Measurements from ENCODE around the gene CPA2.

Gene CPA2

DNA sequence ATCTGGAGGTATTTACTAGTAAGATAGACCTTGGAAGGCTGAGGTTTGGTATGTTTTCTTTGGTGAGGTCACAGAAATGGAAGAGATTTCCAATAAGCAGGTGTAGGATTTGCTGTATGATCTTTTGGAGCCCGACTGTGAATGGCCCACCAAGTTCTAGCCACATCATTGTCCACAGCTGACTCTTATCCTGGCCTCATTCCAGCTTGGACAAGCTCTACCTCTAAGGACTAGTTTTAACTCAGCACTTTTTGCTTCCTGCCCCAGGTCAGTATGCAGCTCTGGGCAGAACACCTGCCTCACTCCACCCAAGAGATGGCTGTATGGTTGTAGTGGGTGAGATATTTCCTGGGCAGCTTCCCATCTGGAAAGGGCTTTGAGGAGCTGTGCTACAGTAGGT, 20.2 kb downstream of the CPA2 start:
- DNase-seq, result no peak

DNA sequence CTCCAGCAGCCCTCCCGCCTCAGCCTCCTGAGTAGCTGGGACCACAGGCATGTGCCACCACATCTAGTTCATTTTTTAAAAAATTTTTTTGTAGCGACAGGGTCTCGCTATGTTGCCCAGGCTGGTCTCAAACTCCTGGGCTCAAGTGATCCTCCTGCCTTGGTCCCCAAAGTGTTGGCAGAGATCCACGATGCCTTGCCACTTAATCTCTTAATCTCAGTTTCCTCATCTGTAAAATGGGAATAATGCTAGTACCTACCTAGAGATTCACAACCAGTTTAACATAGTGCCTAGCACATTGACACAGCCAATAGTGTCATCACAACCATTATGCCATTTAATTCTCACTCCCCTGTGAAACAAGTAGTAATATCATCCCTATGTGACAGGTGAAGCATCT, 21.5 kb downstream of the CPA2 start:
- DNase-seq, result no peak

DNA sequence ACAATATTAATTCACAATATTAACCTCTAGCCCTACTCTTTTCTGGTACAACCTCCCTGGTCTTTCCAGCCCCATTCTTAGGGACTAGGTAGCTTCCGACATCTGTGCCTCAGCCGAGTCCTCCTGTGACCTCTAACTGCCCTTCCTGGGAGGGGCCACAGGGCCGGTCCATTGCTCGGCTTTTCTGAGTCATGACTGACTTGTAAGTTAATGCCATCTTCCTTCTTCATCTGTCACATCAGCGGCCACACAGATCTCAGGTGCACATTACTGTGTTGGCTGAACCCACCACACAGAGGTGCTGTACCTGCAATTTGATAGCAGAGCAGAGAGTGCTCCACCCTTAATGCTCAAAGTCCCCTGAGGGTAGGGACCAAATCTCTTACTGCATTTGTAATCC, 22.2 kb downstream of the CPA2 start:
- DNase-seq, result no peak

DNA sequence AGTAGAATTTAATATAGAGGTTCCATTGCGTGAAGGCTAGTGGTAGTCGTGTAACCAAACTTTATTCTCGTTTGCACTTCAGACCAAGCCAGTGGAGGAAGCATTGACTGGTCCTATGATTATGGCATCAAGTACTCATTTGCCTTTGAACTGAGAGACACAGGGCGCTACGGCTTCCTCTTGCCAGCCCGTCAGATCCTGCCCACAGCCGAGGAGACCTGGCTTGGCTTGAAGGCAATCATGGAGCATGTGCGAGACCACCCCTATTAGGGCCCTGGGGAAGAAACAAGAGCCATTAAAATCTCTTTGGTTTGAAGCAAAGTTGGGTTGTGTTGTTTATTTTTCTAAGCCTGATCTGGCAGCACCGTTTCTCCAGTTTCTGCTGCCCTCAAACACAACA, 22.8 kb downstream of the CPA2 start:
- DNase-seq, result no peak

DNA sequence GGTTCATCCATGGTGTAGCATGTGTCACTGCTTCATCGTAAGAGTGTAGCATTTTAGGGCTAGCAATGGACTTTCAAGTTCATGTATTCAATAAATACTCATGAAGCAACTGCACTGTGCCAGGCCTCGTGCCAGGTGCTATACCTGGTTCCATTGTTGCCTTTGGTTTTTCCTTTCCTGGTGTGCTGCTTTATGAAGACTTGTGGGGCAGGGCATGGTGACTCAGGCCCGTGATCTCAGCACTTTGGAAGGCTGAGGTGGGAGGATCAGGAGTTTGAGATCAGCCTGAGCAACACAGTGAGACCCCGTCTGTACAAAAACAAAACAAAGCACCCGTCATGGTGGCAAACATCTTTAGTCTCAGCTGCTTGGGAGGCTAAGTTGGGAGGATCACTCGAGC, 24.1 kb downstream of the CPA2 start:
- no peak for DNase-seq

DNA sequence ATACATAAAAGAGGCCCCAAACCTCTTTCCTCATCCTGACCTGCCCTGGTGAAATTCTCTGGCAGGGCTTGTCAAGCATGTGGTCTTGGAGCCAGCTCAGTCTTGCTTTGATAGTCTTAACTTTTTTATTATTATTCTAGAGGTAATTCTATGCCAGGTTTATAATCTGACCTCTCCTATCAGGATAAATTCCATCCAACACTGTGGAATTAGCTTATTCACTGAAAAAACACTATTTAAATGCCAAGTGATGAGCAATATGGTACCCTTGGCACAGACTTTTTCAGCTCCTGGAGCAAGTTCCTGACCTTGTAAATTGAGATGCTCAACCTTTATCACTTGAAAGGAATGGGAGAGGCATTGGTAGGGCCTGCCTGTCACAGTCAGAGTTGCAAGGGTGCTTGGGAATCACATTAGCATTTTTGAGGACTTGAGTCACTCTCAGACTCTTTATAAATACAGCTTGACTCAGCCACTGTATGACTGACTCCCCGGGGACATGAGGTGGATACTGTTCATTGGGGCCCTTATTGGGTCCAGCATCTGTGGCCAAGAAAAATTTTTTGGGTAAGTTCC, 26.1 kb downstream of the CPA2 start, which contains the start of gene CPA4:
Gene CPA4 (plus strand): TSS at position 480 of the 576 bp plus-strand sequence. CDS start 20 bp downstream, at position 500.
- DNase-seq, result peak; percentile 20

DNA sequence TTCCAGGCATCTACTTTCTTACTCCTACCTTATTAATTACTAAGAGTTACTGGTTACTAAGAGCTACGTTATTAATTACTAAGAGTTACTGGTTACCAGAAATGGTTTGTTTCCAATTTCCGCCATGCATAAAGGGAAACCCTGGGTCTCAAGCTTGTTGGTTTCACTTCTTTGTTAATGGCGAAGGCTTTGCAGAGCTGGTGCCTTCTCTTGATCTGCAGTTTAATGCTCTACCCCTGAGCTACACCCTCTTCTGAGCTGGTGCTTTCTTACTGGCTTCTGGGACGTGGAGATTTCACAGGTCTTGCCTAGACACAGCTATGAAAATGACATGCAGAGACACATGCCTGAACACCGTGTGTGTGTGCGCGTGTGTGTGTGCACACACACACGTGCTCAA, 26.9 kb downstream of the CPA2 start:
- no peak for DNase-seq

DNA sequence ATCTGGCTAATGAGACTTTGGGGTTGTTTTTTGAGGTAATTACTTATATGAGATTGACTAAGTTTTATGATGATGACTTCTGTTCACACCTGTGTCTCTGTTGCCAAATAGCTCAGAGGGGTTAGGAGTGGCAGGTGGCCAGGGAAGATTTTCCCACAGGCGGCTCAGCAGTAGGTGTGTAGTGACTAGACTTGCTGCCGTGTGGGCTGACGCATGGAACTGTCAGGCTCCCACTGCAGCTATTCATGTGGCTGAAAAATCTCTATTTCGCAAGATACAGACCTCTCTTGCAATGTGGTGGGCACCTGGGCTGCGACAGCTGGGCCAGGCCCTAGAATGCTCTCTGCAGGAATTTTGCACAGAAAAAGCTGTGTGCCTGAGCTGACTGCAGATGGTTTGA, 27.7 kb downstream of the CPA2 start:
- no peak for DNase-seq

DNA sequence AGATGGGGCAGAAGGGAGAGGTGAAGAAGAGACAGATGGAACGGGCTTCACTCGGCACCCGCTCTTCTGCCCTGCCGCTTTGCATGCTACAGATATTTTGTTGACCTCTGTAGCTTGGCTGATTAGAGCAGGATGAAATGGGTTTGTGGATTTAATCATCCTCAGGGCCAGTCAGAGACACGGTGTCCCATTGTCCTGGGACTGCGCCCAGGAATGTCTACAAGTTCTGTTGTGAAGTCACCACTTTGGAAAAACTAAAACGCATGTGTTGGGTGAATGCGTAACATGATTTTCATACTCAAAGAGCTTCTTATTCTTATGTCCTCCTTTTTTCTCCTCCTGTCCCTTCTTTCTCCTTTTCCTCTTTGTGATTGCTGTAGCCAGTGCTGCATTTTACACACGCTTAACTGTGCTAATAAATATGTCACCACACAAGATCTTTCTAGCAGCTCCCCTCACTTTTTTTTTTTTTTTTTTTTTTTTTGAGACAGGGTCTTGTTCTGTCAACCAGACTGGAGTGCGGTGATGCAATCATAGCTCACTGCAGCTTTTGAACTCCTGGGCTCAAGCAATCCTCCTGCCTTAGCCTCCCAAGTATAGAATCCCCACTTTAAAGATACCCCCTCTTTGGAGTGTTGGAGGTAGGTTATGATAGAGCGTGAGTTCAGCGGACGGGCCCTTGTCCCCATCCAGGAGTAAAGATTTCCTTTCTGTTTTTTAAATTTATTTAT, 29.7 kb downstream of the CPA2 start:
- no peak for DNase-seq

DNA sequence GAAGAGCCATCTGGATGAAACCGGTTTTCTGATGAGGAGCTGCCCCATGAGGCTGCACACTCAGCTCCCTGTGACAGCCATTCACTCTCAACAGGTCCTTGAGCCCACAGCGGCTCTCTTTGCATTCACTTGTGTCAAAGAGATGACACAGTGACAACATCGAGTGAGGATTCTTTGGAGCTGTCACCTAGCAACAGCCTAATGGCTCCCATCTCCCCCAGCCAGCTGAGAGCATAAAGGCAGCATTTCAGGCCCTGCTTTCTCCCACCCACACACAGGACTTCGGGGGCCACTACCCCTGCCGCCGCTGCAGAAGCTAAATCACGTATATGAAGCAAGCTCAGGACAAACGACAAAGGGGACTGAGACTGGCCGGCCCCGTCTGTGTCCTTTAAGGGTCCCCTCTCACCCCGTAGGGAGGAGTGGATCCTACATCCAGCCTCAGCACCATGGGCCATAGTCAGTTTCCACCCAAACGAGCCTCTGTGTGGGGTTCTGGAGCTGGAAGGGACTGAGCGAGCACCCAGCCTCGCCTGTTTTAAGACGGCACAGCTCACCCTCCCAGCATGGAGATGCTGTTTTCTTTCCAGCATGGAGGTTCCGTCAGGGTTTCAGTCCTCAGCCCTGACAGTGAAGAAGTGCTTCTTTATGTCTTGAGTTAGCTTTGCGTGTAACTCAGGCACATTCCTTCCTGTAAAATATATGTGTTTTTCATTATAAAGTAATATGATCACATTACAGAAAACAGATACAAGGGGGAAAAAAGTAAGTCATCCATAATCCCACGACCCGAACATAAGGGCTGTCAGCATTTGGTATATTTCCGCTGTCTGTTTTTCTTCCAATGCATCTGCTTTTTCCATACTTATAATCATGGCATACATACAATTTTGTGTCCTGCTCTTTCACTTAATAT, 31.2 kb downstream of the CPA2 start:
- DNase-seq, result peak; percentile 93

DNA sequence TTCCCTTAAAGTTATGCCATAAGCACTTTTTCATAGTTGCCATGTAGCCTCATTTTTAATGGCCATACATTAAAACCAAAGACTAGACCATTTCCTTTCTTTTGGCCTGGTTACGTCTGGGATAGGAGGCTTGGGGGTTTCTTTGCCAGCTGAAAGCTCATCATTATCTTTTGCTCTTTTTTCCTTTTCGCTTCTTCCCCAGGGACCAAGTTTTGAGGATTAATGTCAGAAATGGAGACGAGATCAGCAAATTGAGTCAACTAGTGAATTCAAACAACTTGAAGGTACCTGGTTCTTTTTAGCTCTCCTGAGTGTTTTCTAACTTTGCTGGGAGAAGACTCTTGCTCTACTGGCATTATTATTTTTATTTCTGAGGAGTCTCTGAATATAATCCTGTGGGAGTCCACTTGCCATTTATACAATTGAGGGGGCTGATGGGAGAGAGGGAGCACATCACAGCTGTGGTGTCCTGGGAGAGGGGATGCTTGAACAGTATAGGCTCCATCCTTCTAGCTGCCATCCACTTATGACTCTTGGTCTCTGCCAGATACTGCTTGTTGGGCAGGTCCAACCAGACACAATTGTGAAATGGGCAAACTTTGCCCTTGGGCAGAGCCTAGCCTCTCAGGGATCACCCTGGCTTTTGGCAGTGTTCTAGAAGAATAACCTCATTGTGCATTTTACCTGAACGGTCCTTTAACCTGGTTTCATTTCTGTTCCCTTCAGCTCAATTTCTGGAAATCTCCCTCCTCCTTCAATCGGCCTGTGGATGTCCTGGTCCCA, 32.1 kb downstream of the CPA2 start:
- no peak for DNase-seq

DNA sequence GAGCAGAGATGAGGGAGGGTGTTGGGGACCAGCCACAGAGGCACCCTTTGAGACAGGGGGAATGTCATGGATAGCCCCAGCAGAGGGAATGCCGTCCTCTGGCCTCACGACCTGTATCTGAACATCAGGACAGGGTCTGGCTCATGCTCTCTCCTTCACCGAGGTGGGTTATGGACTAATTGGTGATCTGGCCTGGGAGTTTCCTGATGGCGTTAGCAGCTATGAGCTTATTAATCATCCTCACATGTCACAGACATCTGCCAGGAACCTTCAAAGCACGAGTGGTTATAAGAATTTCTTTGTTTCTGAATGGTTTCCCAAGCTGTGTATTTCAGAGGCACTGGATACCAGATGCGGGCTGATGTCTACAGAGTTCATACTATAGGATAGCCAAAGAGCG, 33.2 kb downstream of the CPA2 start:
- DNase-seq, result no peak

DNA sequence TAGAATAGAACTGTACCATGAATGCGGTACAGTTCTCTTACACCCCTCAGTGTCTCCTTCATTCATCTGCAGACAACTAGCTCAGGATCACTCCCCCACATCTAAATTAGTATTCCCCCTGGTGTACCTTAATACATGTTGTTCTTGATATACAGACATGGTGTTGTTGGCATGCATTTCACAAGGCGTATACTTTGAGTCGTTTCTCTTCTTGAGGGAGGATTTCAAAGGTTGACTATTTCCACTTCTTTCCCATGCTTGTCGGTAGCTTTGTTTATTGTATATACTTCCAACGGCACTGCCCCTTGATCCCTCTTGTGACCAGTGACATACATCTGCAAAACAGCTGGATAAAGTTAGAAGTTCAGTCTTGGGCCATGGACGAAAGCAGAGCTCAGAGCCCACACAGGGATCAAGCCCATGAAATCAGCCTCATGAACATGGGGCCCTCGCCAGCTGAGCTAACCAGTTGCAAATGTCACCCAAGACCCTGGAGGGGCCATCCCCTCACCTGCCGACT, 34.9 kb downstream of the CPA2 start:
- DNase-seq, result no peak

DNA sequence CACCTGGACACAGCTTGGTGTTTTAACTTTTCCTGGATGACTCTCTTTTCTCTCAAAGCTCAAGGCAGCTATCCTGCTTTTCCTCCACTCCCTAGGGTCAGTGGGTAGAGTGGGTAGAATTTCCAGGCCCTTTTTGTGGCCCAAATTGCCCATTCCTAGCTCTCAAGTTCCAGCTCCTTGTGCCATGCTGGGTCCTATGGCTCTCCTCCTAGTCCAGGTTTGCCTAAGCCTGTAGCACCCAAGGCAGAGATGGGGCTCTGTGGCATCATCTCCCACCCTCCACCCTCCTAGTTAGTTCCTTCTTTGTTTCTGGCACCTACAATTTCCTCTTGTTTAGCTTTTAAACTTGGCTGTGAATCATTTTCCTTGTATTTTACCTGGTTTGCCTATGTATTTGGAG, 36.0 kb downstream of the CPA2 start:
- DNase-seq, result no peak

DNA sequence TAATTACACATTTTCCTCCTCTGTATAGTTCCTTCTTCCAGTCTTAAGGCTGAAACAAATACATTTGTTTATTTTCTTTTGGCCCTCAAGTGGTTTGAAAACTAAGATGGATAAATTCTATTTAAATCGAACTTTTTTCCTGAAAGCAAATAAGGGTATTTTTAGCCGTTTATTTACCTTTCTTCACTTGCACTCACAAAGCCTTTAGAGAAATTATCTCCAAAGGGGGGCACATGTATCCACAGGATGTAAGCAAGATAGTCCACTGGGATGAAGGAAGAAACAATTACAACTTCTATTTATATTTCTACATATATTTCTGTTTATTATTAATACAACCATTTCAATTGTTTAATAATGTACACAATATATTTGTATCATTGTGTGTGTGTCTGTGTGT, 36.5 kb downstream of the CPA2 start:
- DNase-seq, result no peak

DNA sequence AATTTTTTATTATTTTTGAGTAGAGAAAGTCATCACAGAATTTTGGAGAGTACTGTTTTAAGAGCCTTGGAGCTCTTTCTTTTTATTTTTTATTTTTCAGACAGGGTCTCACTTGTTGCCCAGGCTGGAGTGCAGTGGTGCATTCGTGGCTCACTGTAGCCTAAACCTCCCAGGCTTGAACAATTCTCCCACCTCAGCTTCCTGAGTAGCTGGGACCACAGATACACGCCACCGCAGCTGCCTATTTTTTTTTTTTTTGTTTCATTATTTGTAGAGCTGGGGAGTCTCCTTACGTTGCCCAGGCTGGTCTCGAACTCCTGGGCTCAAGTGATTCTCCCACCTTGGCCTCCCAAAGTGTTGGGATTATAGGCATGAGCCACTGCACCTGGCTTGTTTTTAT, 36.9 kb downstream of the CPA2 start:
- no peak for DNase-seq

DNA sequence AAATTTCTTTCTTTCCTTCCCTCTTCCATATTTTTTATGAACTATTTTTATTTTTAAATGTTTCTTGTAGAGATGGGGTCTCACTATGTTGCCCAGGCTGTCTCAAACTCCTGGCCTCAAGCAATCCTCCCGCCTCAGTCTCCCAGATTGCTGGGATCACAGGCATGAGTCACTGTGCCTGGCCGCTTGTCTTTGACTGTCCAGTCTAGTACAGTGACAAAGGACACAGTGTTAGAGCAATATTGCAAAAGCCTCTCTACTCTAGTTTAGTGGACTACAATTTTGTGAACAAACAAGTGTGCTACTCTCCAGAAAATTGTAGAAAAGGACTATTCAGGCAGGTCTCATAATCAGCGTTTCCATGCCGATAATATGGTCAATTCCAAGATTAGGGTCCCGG, 37.3 kb downstream of the CPA2 start:
- DNase-seq, result no peak

DNA sequence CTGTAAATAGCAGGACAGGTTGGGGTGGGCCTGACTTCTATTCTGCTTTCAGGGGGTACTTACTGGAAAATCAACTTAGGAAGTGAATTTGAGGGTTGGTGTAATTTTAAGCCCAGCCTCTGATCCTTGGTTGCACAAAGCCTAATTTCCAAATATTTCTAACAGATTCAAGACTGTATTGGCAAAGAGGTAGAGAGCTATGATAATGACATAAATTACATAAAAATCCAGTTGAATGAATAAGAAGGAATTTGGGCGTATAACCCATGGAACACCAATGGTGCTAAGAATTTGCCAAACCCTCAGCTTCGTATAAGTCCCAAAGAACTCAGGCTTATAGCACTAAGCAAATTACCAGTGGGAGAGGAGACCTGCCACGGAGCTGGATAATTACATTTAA, 38.2 kb downstream of the CPA2 start:
- DNase-seq, result no peak

DNA sequence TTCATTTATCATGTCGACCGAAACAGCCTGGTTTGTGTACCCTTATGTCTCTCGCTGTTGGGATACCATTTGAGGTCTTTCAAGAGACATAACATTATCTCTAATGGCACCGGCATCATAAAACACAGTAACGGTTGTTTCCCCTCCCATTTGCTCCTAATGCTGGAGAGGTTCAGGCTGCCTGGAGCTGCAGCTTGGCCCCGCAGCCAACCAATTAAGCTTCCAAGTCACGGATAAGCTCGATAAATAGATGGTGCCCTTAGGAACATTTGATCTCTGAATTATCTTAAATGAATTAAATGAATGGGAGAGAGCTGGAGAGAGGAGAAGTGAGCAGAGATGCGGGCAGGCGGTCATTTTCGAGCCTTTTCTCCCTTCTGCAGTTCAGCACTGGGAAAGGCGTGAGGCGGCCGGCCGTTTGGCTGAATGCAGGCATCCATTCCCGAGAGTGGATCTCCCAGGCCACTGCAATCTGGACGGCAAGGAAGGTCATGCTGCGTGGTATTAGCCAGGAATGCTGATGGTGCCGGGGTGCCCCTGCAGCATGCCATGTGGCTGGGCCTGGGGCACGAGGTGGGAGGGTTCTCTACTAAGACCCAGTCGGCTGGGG, 38.9 kb downstream of the CPA2 start:
- DNase-seq, result no peak

DNA sequence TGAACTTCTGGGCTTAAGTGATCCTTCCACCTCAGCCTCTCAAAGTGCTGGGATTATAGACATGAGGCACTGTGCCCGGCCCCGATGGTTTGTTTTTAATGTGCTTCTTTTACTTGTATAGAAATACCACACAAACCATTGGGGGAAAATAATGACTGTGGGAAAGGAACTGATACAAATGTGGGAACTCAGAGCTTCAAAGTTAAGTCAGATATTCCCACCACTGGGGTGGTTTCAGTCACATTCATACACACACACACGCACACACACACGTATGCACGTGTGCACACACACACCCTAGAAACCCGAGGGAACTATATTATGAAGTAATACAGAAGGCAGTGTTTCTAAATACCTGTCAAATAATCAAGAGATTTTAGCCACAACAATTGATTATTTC, 43.3 kb downstream of the CPA2 start:
- DNase-seq, result no peak

DNA sequence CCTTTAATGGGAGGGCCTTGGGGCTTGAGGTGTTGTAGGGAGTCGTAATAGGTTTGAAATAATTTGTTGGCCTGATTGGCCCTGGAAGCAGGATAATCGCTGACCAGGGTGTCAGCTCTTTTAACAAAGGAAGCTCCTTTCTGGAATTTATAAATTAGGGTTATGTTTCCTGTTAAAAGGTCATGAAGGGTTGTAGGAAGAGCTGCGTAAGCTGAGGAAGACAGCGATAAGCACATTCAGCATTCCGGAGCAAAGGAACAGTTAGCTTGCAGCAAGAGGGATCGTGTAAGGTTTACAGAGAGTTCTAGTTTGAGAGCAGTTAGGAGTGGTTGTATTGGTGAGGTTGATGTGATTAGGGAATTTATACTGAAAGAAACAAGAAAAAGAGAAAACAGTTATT, 47.6 kb downstream of the CPA2 start:
- DNase-seq, result no peak

DNA sequence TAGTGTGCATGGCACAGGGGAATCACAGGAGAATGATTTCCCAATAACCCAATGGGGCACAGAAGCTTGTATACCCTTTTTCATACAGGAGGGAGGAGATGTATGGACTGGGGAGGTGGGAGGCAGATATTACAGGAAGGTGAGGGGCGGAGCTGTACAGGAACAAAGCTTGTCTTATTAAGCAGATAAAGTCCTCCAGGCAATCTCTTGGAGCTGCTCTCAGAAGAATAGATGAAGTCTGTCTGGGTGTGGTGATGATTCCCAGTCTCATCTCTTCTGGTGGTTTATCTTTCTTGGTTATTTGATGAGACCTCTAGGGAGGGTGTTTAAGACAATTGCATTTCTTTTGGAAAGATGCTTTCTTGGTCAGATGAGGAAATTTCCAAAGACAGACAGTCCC, 52.9 kb downstream of the CPA2 start:
- no peak for DNase-seq
